ENCODE measurements around the gene GPC6. TPM values are rescaled to one million over a fixed set of nuclear protein-coding genes. Genes with fewer than 3 reads are reported as not detected.

GPC6 gene
- total RNA-seq, 1 donor from 2014 or later = 5.5 TPM

DNA sequence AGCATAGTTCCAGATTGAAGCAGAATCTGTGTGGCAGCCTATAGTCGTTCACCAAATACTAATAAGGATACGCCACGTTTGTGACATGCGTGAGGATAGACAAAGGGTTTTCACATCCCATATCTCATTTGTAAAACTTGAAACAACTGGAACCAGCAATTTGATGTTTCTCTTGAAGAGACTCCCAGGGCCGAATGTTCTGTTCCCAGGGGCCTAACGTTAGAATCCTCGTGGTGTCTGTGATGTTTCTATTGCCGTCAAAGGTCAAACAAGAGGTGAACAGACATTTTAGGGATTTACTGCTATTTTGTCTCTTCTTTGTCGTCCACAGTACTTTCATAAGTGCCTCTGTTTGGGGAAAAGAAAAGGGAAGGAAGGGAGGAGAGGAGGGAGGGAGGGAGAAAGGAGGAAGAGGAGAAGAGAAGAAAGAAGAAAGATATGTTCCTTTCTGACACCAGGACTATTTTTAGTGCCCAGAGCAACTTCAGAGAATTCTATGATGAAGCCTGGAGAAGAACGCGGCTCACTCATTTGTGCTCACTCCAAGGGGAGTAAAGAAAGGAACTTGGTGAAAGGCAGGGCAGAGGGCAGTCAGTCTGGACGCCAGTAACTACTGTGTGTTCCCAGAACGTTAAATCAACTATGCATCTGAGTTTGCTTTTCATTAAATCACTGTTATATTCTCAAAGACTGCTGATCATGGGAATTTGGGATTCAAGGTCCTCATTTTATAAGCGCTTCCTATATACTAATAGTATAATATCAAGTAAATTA, 1098.3 kb downstream of the GPC6 start:
- no peak overlapping the region for H3K4me3 ChIP-seq (ENCODE audit: low read depth, low read length)
- no peaks in the 10 kb centered on the region for H3K36me3 ChIP-seq (ENCODE audit: control insufficient read depth, insufficient read depth, low read length)
- H3K27me3 ChIP-seq (ENCODE audit: control insufficient read depth, insufficient read depth, low read length) = no peaks in the 10 kb centered on the region
- DNase-seq (ENCODE audit: low read depth) = no peak
- FAIRE-seq = no peak
- TF ChIP-seq, protein P1, sequence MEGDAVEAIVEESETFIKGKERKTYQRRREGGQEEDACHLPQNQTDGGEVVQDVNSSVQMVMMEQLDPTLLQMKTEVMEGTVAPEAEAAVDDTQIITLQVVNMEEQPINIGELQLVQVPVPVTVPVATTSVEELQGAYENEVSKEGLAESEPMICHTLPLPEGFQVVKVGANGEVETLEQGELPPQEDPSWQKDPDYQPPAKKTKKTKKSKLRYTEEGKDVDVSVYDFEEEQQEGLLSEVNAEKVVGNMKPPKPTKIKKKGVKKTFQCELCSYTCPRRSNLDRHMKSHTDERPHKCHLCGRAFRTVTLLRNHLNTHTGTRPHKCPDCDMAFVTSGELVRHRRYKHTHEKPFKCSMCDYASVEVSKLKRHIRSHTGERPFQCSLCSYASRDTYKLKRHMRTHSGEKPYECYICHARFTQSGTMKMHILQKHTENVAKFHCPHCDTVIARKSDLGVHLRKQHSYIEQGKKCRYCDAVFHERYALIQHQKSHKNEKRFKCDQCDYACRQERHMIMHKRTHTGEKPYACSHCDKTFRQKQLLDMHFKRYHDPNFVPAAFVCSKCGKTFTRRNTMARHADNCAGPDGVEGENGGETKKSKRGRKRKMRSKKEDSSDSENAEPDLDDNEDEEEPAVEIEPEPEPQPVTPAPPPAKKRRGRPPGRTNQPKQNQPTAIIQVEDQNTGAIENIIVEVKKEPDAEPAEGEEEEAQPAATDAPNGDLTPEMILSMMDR (IDR thresholded peaks at IDR 0.05; ENCODE audit: insufficient read depth, low read length, severe bottlenecking) = no peak

GRCh38 chr13:94325650-94326049, 1099.0 kb downstream of the GPC6 start:
- DNase-seq (ENCODE audit: low read depth) (no peak), FAIRE-seq (no peak)
- no peak overlapping the region for H3K4me3 ChIP-seq (ENCODE audit: low read depth, low read length)
- H3K36me3 ChIP-seq (ENCODE audit: control insufficient read depth, insufficient read depth, low read length) = no peaks in the 10 kb centered on the region
- TF ChIP-seq, protein P1 (IDR thresholded peaks at IDR 0.05; ENCODE audit: insufficient read depth, low read length, severe bottlenecking) = no peak
- H3K27me3 ChIP-seq (ENCODE audit: control insufficient read depth, insufficient read depth, low read length) = no peaks in the 10 kb centered on the region

DNA sequence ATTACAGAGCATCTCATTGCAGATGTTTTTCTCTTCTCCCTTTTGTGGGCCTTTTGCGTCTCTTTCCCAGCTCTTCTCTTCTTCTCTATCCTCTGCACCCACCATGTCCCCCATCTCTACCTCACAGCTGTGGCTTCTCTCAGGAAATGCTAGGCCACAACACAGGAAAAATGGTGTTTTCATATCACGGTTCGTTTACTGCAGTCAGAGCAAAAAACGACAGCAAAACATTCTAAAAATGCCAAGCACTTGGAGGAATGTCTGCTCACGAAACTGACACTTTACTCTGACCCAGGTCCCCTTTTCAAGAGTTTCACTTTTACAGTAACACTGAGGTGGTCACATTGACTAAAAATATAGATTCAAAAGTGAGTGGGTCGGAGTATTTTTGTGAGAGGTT, 1100.7 kb downstream of the GPC6 start:
- Histone ChIP-seq H3K36me3 (ENCODE audit: control insufficient read depth, insufficient read depth, low read length) (no peaks in the 10 kb centered on the region), H3K27me3 (ENCODE audit: control insufficient read depth, insufficient read depth, low read length) (no peaks in the 10 kb centered on the region), H3K4me3 (ENCODE audit: low read depth, low read length) (no peak overlapping the region)
- DNase-seq (ENCODE audit: low read depth) (no peak), FAIRE-seq (no peak)
- TF ChIP-seq, protein P1 (IDR thresholded peaks at IDR 0.05; ENCODE audit: insufficient read depth, low read length, severe bottlenecking) = no peak

- Histone ChIP-seq H3K36me3 (ENCODE audit: control insufficient read depth, insufficient read depth, low read length) (no peaks in the 10 kb centered on the region), H3K4me3 (ENCODE audit: low read depth, low read length) (no peak overlapping the region), H3K27me3 (ENCODE audit: control insufficient read depth, insufficient read depth, low read length) (no peaks in the 10 kb centered on the region)
- FAIRE-seq = no peak
- TF ChIP-seq, protein P1 (IDR thresholded peaks at IDR 0.05; ENCODE audit: insufficient read depth, low read length, severe bottlenecking) = no peak
- DNase-seq (ENCODE audit: low read depth) = no peak
These were observed 1101.9 kb downstream of the GPC6 start for GRCh38 chr13:94328381-94329041.

DNA sequence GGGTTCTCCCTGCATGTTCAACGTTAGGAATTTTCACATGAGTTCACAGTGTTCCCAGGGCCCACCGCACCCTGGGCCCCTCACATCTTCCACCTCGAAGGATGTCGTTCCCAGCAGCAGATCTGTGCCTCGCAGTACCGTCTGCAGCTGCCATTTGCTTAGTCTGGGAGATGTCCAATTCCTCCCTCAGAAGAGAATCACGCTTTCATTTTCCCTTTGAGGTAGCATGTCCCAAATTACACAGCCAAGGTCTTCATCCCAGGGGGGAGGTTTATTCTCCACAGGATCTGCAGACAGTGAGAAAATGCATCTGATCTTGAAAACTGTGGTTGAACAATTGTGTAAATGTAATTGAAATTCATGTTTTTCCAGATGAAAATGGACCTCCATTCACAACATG, 1102.7 kb downstream of the GPC6 start:
- DNase-seq (ENCODE audit: low read depth) = no peak
- Histone ChIP-seq H3K36me3 (ENCODE audit: control insufficient read depth, insufficient read depth, low read length) (no peaks in the 10 kb centered on the region), H3K4me3 (ENCODE audit: low read depth, low read length) (no peak overlapping the region), H3K27me3 (ENCODE audit: control insufficient read depth, insufficient read depth, low read length) (no peaks in the 10 kb centered on the region)
- no peak for FAIRE-seq
- TF ChIP-seq, protein P1 (IDR thresholded peaks at IDR 0.05; ENCODE audit: insufficient read depth, low read length, severe bottlenecking) = no peak
